ENCODE data around the gene HEXB. TPM values are rescaled to one million over a fixed set of nuclear protein-coding genes. Genes with fewer than 3 reads are reported as not detected.

The HEXB gene
- total RNA-seq (2012; rRNA removed) = 118 and 144 TPM in 2 replicates

GRCh38 chr5:74684900-74685851, at the start of gene HEXB:
TSS of gene HEXB (plus strand) at chr5:74685233. CDS start at chr5:74685261, 28 bp downstream.
- Histone ChIP-seq H3K4me1 (ENCODE audit: control insufficient read depth, insufficient read depth, low read length) (peaks cover 15% of the 10 kb centered on the region), H3K4me3 (ENCODE audit: low read length) (peak within 1 kb of the TSS; percentile 96), H3K9me3 (replicated peaks; ENCODE audit: low read length) (no peaks in the 10 kb centered on the region), H3K4me2 (ENCODE audit: low read length) (peak within 1 kb of the TSS; percentile 92), H3K36me3 (ENCODE audit: insufficient read depth, low read length) (peaks cover 9% of the 10 kb centered on the region), H3K27me3 (ENCODE audit: control insufficient read depth, insufficient read depth, low read length) (no peaks in the 10 kb centered on the region), H3K9ac (ENCODE audit: low read depth, low read length) (peak within 1 kb of the TSS; percentile 87)

- H3K4me1 ChIP-seq (ENCODE audit: control insufficient read depth, insufficient read depth, low read length) = peaks cover 46% of the 10 kb centered on the region
- no peak overlapping the region for H3K4me2 ChIP-seq (ENCODE audit: low read length)
- no peak overlapping the region for H3K9ac ChIP-seq (ENCODE audit: low read depth, low read length)
- no peaks in the 10 kb centered on the region for H3K9me3 ChIP-seq (replicated peaks; ENCODE audit: low read length)
- H3K27me3 ChIP-seq (ENCODE audit: control insufficient read depth, insufficient read depth, low read length) = no peaks in the 10 kb centered on the region
- H3K36me3 ChIP-seq (ENCODE audit: insufficient read depth, low read length) = peaks cover 28% of the 10 kb centered on the region
- H3K4me3 ChIP-seq (ENCODE audit: low read length) = no peak overlapping the region
Observed at GRCh38 chr5:74636149-74636548, 48.9 kb upstream of the HEXB start.

- peaks cover 28% of the 10 kb centered on the region for H3K36me3 ChIP-seq (ENCODE audit: insufficient read depth, low read length)
- no peak overlapping the region for H3K4me2 ChIP-seq (ENCODE audit: low read length)
- H3K9ac ChIP-seq (ENCODE audit: low read depth, low read length) = no peak overlapping the region
- no peaks in the 10 kb centered on the region for H3K9me3 ChIP-seq (replicated peaks; ENCODE audit: low read length)
- H3K4me3 ChIP-seq (ENCODE audit: low read length) = no peak overlapping the region
- no peaks in the 10 kb centered on the region for H3K27me3 ChIP-seq (ENCODE audit: control insufficient read depth, insufficient read depth, low read length)
- H3K4me1 ChIP-seq (ENCODE audit: control insufficient read depth, insufficient read depth, low read length) = peaks cover 46% of the 10 kb centered on the region
Observed at GRCh38 chr5:74636552-74636951, 48.5 kb upstream of the HEXB start.

GRCh38 chr5:74638544-74638969, 46.5 kb upstream of the HEXB start:
- Histone ChIP-seq H3K4me2 (ENCODE audit: low read length) (peak overlapping the region; percentile 86), H3K4me1 (ENCODE audit: control insufficient read depth, insufficient read depth, low read length) (peaks cover 44% of the 10 kb centered on the region), H3K9me3 (replicated peaks; ENCODE audit: low read length) (no peaks in the 10 kb centered on the region), H3K27me3 (ENCODE audit: control insufficient read depth, insufficient read depth, low read length) (no peaks in the 10 kb centered on the region), H3K36me3 (ENCODE audit: insufficient read depth, low read length) (peaks cover 22% of the 10 kb centered on the region), H3K9ac (ENCODE audit: low read depth, low read length) (peak overlapping the region; percentile 90), H3K4me3 (ENCODE audit: low read length) (peak overlapping the region; percentile 90)

GRCh38 chr5:74638970-74639806, 45.8 kb upstream of the HEXB start:
- Histone ChIP-seq H3K27me3 (ENCODE audit: control insufficient read depth, insufficient read depth, low read length) (no peaks in the 10 kb centered on the region), H3K4me1 (ENCODE audit: control insufficient read depth, insufficient read depth, low read length) (peaks cover 46% of the 10 kb centered on the region), H3K4me3 (ENCODE audit: low read length) (peak overlapping the region; percentile 90)

GRCh38 chr5:74639807-74640449, 45.1 kb upstream of the HEXB start:
- Histone ChIP-seq H3K9me3 (replicated peaks; ENCODE audit: low read length) (no peaks in the 10 kb centered on the region), H3K27me3 (ENCODE audit: control insufficient read depth, insufficient read depth, low read length) (no peaks in the 10 kb centered on the region), H3K9ac (ENCODE audit: low read depth, low read length) (peak overlapping the region; percentile 90), H3K4me1 (ENCODE audit: control insufficient read depth, insufficient read depth, low read length) (peaks cover 46% of the 10 kb centered on the region), H3K4me2 (ENCODE audit: low read length) (peak overlapping the region; percentile 86), H3K36me3 (ENCODE audit: insufficient read depth, low read length) (peaks cover 12% of the 10 kb centered on the region), H3K4me3 (ENCODE audit: low read length) (peak overlapping the region; percentile 90)

More at GRCh38 chr5:74638970-74639806, 45.8 kb upstream of the HEXB start:
- Histone ChIP-seq H3K9ac (ENCODE audit: low read depth, low read length) (peak overlapping the region; percentile 90), H3K9me3 (replicated peaks; ENCODE audit: low read length) (no peaks in the 10 kb centered on the region), H3K4me2 (ENCODE audit: low read length) (peak overlapping the region; percentile 86), H3K36me3 (ENCODE audit: insufficient read depth, low read length) (peaks cover 18% of the 10 kb centered on the region)

- Histone ChIP-seq H3K36me3 (ENCODE audit: insufficient read depth, low read length) (peaks cover 6% of the 10 kb centered on the region), H3K9ac (ENCODE audit: low read depth, low read length) (peak within 1 kb of the TSS; percentile 90), H3K9me3 (replicated peaks; ENCODE audit: low read length) (no peaks in the 10 kb centered on the region), H3K4me3 (ENCODE audit: low read length) (peak within 1 kb of the TSS; percentile 90), H3K27me3 (ENCODE audit: control insufficient read depth, insufficient read depth, low read length) (no peaks in the 10 kb centered on the region), H3K4me2 (ENCODE audit: low read length) (peak within 1 kb of the TSS; percentile 86), H3K4me1 (ENCODE audit: control insufficient read depth, insufficient read depth, low read length) (peaks cover 46% of the 10 kb centered on the region)
Observed at GRCh38 chr5:74640450-74640953, 44.5 kb upstream of the HEXB start, which contains the start of gene ENC1. TSS of gene ENC1 (minus strand) at chr5:74640728. CDS start at chr5:74636485, 4,243 bp downstream.

- peak overlapping the region; percentile 90 for H3K4me3 ChIP-seq (ENCODE audit: low read length)
- no peaks in the 10 kb centered on the region for H3K9me3 ChIP-seq (replicated peaks; ENCODE audit: low read length)
- no peaks in the 10 kb centered on the region for H3K36me3 ChIP-seq (ENCODE audit: insufficient read depth, low read length)
- H3K4me2 ChIP-seq (ENCODE audit: low read length) = peak overlapping the region; percentile 86
- H3K4me1 ChIP-seq (ENCODE audit: control insufficient read depth, insufficient read depth, low read length) = peaks cover 46% of the 10 kb centered on the region
- peak overlapping the region; percentile 90 for H3K9ac ChIP-seq (ENCODE audit: low read depth, low read length)
- no peaks in the 10 kb centered on the region for H3K27me3 ChIP-seq (ENCODE audit: control insufficient read depth, insufficient read depth, low read length)
Observed at GRCh38 chr5:74640954-74641734, 43.9 kb upstream of the HEXB start.

GRCh38 chr5:74641735-74642542, 43.1 kb upstream of the HEXB start:
- no peaks in the 10 kb centered on the region for H3K27me3 ChIP-seq (ENCODE audit: control insufficient read depth, insufficient read depth, low read length)
- H3K9me3 ChIP-seq (replicated peaks; ENCODE audit: low read length) = no peaks in the 10 kb centered on the region
- peak overlapping the region; percentile 86 for H3K4me2 ChIP-seq (ENCODE audit: low read length)
- H3K36me3 ChIP-seq (ENCODE audit: insufficient read depth, low read length) = no peaks in the 10 kb centered on the region
- H3K9ac ChIP-seq (ENCODE audit: low read depth, low read length) = peak overlapping the region; percentile 90
- peaks cover 46% of the 10 kb centered on the region for H3K4me1 ChIP-seq (ENCODE audit: control insufficient read depth, insufficient read depth, low read length)
- H3K4me3 ChIP-seq (ENCODE audit: low read length) = peak overlapping the region; percentile 90

GRCh38 chr5:74642543-74642863, 42.5 kb upstream of the HEXB start:
- Histone ChIP-seq H3K9ac (ENCODE audit: low read depth, low read length) (peak overlapping the region; percentile 90), H3K4me2 (ENCODE audit: low read length) (no peak overlapping the region), H3K4me3 (ENCODE audit: low read length) (no peak overlapping the region), H3K36me3 (ENCODE audit: insufficient read depth, low read length) (no peaks in the 10 kb centered on the region), H3K27me3 (ENCODE audit: control insufficient read depth, insufficient read depth, low read length) (no peaks in the 10 kb centered on the region), H3K9me3 (replicated peaks; ENCODE audit: low read length) (no peaks in the 10 kb centered on the region), H3K4me1 (ENCODE audit: control insufficient read depth, insufficient read depth, low read length) (peaks cover 43% of the 10 kb centered on the region)

Measured in skeletal muscle satellite cell (primary cell).